ENCODE results near the gene HIF1AN.

DNA sequence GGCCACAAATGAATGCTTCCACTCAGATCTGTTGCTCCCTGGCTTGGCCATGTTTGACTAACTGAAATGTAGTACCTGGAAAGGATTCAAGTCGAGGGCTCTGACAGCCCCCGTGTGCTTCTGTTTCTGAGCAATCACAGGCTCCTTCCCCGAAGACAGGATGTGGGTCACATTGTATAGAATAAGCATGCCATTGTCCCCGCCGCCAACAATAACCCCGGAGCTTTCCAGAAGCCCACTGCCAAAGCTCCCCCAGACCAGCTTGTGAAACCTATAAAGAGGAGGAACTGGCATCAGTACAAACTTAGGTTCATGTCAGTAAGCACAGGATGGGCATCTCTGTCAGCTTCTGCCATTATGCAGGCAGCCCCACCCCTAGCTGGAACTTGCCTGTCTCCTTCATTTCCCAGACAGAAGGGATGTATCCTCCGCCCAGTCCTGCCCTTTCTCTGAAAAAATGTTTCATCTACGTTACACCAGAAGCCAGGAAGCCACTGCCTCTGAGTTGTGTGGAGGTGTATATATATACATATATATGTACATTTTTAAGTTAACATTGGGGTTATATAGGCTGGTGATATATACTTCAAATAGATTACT is 26.4 kb upstream of the HIF1AN start:
- TF ChIP-seq, protein P1, sequence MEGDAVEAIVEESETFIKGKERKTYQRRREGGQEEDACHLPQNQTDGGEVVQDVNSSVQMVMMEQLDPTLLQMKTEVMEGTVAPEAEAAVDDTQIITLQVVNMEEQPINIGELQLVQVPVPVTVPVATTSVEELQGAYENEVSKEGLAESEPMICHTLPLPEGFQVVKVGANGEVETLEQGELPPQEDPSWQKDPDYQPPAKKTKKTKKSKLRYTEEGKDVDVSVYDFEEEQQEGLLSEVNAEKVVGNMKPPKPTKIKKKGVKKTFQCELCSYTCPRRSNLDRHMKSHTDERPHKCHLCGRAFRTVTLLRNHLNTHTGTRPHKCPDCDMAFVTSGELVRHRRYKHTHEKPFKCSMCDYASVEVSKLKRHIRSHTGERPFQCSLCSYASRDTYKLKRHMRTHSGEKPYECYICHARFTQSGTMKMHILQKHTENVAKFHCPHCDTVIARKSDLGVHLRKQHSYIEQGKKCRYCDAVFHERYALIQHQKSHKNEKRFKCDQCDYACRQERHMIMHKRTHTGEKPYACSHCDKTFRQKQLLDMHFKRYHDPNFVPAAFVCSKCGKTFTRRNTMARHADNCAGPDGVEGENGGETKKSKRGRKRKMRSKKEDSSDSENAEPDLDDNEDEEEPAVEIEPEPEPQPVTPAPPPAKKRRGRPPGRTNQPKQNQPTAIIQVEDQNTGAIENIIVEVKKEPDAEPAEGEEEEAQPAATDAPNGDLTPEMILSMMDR (IDR thresholded peaks at IDR 0.05) = no peak
- TF ChIP-seq EZH2 (IDR thresholded peaks at IDR 0.05; ENCODE audit: borderline replicate concordance, insufficient read depth, low read depth, low read length, poor library complexity, severe bottlenecking) = no peak

Measured in B cell (primary cell).